HEK293 (cell line): ENCODE measurements around the gene DAGLB.

Experiments used
- CTCF ChIA-PET: fragments of 350-600 bp; formaldehyde crosslinking; extraction: SDS; loops from one replicate; lab custom pipeline; 2021; ENCODE audit warnings: antibody characterized with exemption; lab: Yijun Ruan, JAX
- POLR2A ChIA-PET: fragments of 300-600 bp; formaldehyde crosslinking; extraction: SDS; loops from one replicate; lab custom pipeline; 2020; ENCODE audit warnings: antibody characterized with exemption, inconsistent platforms; lab: Yijun Ruan, JAX
- H3K27ac ChIP-seq: fragments of 200-500 bp; sonication (Bioruptor generic); 2 replicates; pipeline ENCODE4 v1.5.1; 2014; ENCODE audit warnings: low read depth, low read length, control low read depth, inconsistent platforms; ENCODE audit errors: extremely low read depth
- H3K36me3 ChIP-seq, 2 experiments: fragments of 200-500 bp in 1 of 2; sonication (Bioruptor generic) in 1 of 2; 1 replicate in 1 of 2; 2 replicates in 1 of 2; pipeline ENCODE4 v1.5.1; 2014 to 2017; ENCODE audit warnings: inconsistent platforms in 2 of 2, low read length in 2 of 2; ENCODE audit not compliant: control insufficient read depth in 2 of 2, insufficient read depth in 1 of 2
- H3K4me1 ChIP-seq: fragments of 200-500 bp; sonication (Bioruptor generic); 2 replicates; pipeline ENCODE4 v1.5.1; 2014; ENCODE audit warnings: mild to moderate bottlenecking, low read length, inconsistent platforms; ENCODE audit not compliant: control insufficient read depth, insufficient read depth
- H3K4me3 ChIP-seq: 2 replicates; pipeline ENCODE4 v1.5.1; 2011; ENCODE audit warnings: low read depth, mild to moderate bottlenecking, control low read depth, low read length, moderate library complexity
- H3K9me3 ChIP-seq: fragments of 200-500 bp; sonication (Bioruptor generic); 2 replicates; pipeline ENCODE4 v1.5.1; 2014; ENCODE audit warnings: low read depth, low read length, inconsistent platforms; ENCODE audit not compliant: control insufficient read depth, insufficient read depth
- ZFP3 ChIP-seq: fragments of 450-650 bp; formaldehyde crosslinking; IDR thresholded peaks from 2 replicates; pipeline ENCODE4 v1.5.1; 2016; ENCODE audit warnings: low read depth, missing biosample characterization, missing genetic modification characterization
- ZNF114 ChIP-seq: fragments of 450-650 bp; formaldehyde crosslinking; IDR thresholded peaks from 2 replicates; pipeline ENCODE4 v1.5.0; 2017; ENCODE audit warnings: missing biosample characterization, missing genetic modification characterization
- ZNF121 ChIP-seq: fragments of 450-650 bp; formaldehyde crosslinking; IDR thresholded peaks from 2 replicates; pipeline ENCODE4 v1.5.1; 2016; ENCODE audit warnings: missing biosample characterization, missing genetic modification characterization
- ZNF140 ChIP-seq: fragments of 450-650 bp; formaldehyde crosslinking; IDR thresholded peaks from 2 replicates; pipeline ENCODE4 v1.5.1; 2016; ENCODE audit warnings: missing biosample characterization, missing genetic modification characterization
- ZNF174 ChIP-seq: fragments of 450-650 bp; formaldehyde crosslinking; IDR thresholded peaks from 2 replicates; pipeline ENCODE4 v1.5.0; 2017; ENCODE audit warnings: missing biosample characterization, mild to moderate bottlenecking, missing genetic modification characterization
- ZNF175 ChIP-seq: fragments of 450-650 bp; formaldehyde crosslinking; IDR thresholded peaks from 2 replicates; pipeline ENCODE4 v1.5.1; 2016; ENCODE audit warnings: missing biosample characterization, missing genetic modification characterization
- ZNF223 ChIP-seq: fragments of 450-650 bp; formaldehyde crosslinking; IDR thresholded peaks from 2 replicates; pipeline ENCODE4 v1.5.1; 2016; ENCODE audit warnings: missing biosample characterization, missing genetic modification characterization
- ZNF239 ChIP-seq: fragments of 450-650 bp; formaldehyde crosslinking; IDR thresholded peaks from 2 replicates; pipeline ENCODE4 v1.5.1; 2016; ENCODE audit warnings: missing biosample characterization, missing genetic modification characterization
- ZNF274 ChIP-seq, 2 experiments: fragments of 200-500 bp in 1 of 2; fragments of 450-650 bp in 1 of 2; sonication (Bioruptor generic) in 1 of 2; formaldehyde crosslinking in 1 of 2; IDR thresholded peaks; 2 replicates each; pipeline versions ENCODE4 v1.5.1 to v1.6.1; 2014 to 2016; ENCODE audit warnings: borderline replicate concordance in 1 of 2, inconsistent platforms in 1 of 2, low read length in 1 of 2, missing biosample characterization in 1 of 2, missing genetic modification characterization in 1 of 2
- ZNF558 ChIP-seq: fragments of 450-650 bp; formaldehyde crosslinking; IDR thresholded peaks from 2 replicates; pipeline ENCODE4 v1.5.1; 2016; ENCODE audit warnings: missing biosample characterization, missing genetic modification characterization
- ZNF629 ChIP-seq: fragments of 450-650 bp; formaldehyde crosslinking; IDR thresholded peaks from 2 replicates; pipeline ENCODE4 v1.5.1; 2017; ENCODE audit warnings: missing biosample characterization, missing genetic modification characterization
- ZNF701 ChIP-seq: fragments of 450-650 bp; formaldehyde crosslinking; IDR thresholded peaks from 2 replicates; pipeline ENCODE4 v1.5.1; 2016; ENCODE audit warnings: missing biosample characterization, missing genetic modification characterization
- TF ChIP-seq, protein P1 (sequence below): fragments of 450-650 bp; formaldehyde crosslinking; IDR thresholded peaks from 2 replicates; pipeline ENCODE4 v1.5.1; 2016; ENCODE audit warnings: missing biosample characterization, missing genetic modification characterization
- TF ChIP-seq, protein P2 (sequence below): fragments of 450-650 bp; formaldehyde crosslinking; IDR thresholded peaks from 2 replicates; pipeline ENCODE4 v1.5.1; 2016; ENCODE audit warnings: missing biosample characterization, missing genetic modification characterization
- TF ChIP-seq, protein P3 (sequence below): fragments of 450-650 bp; formaldehyde crosslinking; conservative IDR thresholded peaks from 2 replicates; pipeline ENCODE4 v1.5.1; 2016; ENCODE audit warnings: low read depth, missing biosample characterization, missing genetic modification characterization
- TF ChIP-seq, protein P4 (sequence below): fragments of 450-650 bp; formaldehyde crosslinking; IDR thresholded peaks from 2 replicates; pipeline ENCODE4 v1.5.1; 2017; ENCODE audit warnings: missing biosample characterization, missing genetic modification characterization

Gene DAGLB

DNA sequence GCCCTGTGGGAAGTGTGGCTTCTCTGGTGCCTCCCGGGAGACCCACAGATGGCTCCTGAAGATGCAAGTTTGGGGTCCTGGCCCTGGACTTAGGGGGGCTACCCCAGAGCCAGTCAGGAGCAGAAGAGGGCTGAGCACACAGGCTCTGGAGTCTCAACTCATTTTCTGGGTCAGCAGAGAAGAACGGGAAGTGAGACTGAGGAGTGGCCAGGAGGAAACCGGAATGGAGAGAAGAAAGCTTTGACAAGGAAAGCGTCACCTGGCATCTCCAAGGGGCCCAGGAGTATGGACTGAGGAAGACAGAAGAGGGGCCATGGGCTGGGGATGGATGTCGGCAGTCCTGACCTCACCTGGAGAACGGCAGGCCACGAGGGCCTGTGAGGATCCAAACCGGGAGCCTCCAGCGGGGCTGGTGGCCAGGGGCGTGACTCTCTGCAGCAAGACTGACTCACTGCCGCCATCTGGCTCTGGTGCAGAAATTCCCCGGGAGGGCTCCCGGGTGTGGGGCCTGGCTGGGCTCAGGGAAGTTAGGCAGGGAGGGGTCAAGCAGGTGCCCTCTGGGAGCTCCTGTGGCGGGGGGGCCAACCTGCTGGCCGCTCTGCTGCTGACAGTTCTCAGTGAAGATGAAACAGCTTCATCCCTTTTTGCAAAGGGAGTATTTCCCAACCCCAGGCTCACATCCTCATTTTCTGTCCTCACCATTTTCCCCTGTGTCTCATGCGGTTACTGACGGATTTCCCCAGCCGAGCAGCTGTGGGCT is 23.6 kb downstream of the DAGLB start:
- no peak overlapping the region for H3K27ac ChIP-seq
- CTCF ChIA-PET, result interaction anchor here (0.6 to 1.5 kb wide), 3 partner anchors 13 to 568 kb away, joined by 3 to 4 read pairs (median 3); no protein-coding TSS in a partner anchor
- TF ChIP-seq, protein P1, sequence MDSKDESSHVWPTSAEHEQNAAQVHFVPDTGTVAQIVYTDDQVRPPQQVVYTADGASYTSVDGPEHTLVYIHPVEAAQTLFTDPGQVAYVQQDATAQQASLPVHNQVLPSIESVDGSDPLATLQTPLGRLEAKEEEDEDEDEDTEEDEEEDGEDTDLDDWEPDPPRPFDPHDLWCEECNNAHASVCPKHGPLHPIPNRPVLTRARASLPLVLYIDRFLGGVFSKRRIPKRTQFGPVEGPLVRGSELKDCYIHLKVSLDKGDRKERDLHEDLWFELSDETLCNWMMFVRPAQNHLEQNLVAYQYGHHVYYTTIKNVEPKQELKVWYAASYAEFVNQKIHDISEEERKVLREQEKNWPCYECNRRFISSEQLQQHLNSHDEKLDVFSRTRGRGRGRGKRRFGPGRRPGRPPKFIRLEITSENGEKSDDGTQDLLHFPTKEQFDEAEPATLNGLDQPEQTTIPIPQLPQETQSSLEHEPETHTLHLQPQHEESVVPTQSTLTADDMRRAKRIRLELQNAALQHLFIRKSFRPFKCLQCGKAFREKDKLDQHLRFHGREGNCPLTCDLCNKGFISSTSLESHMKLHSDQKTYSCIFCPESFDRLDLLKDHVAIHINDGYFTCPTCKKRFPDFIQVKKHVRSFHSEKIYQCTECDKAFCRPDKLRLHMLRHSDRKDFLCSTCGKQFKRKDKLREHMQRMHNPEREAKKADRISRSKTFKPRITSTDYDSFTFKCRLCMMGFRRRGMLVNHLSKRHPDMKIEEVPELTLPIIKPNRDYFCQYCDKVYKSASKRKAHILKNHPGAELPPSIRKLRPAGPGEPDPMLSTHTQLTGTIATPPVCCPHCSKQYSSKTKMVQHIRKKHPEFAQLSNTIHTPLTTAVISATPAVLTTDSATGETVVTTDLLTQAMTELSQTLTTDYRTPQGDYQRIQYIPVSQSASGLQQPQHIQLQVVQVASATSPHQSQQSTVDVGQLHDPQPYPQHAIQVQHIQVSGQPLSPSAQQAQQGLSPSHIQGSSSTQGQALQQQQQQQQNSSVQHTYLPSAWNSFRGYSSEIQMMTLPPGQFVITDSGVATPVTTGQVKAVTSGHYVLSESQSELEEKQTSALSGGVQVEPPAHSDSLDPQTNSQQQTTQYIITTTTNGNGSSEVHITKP (tag by site-specific recombination), result peak; percentile 45; the same call in 1 of the 2 replicates
- TF ChIP-seq ZFP3 (tag by site-specific recombination), result no peak
- TF ChIP-seq, all 188 proteins: peak for 1
- H3K36me3 ChIP-seq, result peaks cover 17 to 57% of the 10 kb centered on the region in 2 experiments; a peak in 2 of 3 replicates
- H3K4me3 ChIP-seq, result no peak overlapping the region
- H3K9me3 ChIP-seq, result no peaks in the 10 kb centered on the region
- no peaks in the 10 kb centered on the region for H3K4me1 ChIP-seq
- POLR2A ChIA-PET, result no interaction called here

DNA sequence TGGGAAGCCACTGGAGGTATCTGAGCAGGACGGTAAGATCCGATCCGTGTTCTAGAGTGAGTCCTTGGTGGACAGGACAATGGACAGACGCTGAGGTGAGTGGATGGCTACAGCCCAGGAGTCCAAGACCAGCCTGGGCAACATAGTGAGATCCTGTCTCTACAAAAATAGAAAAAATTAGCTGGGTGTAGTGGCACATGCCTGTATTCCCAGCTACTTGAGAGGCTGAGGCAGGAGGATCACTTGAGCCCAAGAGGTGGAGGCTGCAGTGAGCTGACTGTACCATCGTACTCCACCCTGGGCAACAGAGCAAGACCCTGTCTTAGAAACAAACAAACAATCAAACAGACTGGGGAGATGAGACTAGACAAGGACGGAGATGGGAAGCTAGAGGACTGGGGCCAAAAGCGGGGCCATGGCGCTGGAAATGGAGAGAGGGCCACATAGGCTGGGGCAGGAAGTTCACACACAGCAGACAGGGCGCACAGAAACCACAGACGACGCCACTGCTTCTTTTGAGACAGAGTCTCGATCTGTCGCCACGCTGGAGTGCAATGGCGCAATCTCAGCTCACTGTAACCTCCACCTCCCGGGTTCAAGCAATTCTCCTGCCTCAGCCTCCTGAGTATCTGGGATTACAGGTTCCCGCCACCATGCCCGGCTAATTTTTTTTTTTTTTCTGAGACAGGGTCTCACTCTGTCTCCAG is 24.7 kb downstream of the DAGLB start:
- no peak overlapping the region for H3K4me3 ChIP-seq
- no peaks in the 10 kb centered on the region for H3K9me3 ChIP-seq
- CTCF ChIA-PET, result interaction anchor here (0.9 kb wide), 1 partner anchor 566 kb away, joined by 3 read pairs; no protein-coding TSS in a partner anchor
- TF ChIP-seq ZNF175 (tag by site-specific recombination) (no peak), ZNF701 (tag by site-specific recombination) (no peak), ZNF558 (tag by site-specific recombination) (no peak), ZNF121 (tag by site-specific recombination) (peak; percentile 82)
- TF ChIP-seq, all 188 proteins: peak for 1
- Histone ChIP-seq H3K4me1 (no peaks in the 10 kb centered on the region), H3K27ac (no peak overlapping the region), H3K36me3 (peaks cover 7 to 53% of the 10 kb centered on the region in 2 experiments; a peak in 2 of 3 replicates)
- POLR2A ChIA-PET, result interaction anchor here (0.5 kb wide), 1 partner anchor 18 kb away, joined by 3 read pairs; no protein-coding TSS in a partner anchor

DNA sequence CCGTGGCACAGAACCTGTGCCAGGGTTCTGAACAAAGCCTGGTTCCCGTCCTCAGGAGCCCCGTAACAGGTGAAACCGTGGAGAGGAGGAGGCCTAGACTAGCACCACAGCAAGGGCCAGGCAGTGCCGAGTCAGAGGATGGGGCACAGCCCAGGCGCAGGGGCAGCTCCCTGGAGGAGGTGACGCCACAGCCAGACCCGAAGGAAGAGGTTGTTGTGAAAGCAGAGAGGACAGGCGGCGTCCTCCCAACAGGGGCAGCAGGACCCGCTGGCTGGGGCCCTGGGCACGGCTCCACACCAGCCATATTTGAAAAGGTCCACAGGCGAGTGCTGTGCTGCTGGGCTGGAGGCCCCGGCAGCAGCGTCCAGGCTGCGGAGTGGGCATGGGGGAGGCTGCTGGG is 25.7 kb downstream of the DAGLB start:
- H3K9me3 ChIP-seq, result no peaks in the 10 kb centered on the region
- peaks cover 2 to 47% of the 10 kb centered on the region in 2 experiments; a peak in 2 of 3 replicates for H3K36me3 ChIP-seq
- ChIA-PET POLR2A (no interaction called here), CTCF (no interaction called here)
- no peak overlapping the region for H3K27ac ChIP-seq
- H3K4me3 ChIP-seq, result no peak overlapping the region
- H3K4me1 ChIP-seq, result no peaks in the 10 kb centered on the region
- TF ChIP-seq, protein P2, sequence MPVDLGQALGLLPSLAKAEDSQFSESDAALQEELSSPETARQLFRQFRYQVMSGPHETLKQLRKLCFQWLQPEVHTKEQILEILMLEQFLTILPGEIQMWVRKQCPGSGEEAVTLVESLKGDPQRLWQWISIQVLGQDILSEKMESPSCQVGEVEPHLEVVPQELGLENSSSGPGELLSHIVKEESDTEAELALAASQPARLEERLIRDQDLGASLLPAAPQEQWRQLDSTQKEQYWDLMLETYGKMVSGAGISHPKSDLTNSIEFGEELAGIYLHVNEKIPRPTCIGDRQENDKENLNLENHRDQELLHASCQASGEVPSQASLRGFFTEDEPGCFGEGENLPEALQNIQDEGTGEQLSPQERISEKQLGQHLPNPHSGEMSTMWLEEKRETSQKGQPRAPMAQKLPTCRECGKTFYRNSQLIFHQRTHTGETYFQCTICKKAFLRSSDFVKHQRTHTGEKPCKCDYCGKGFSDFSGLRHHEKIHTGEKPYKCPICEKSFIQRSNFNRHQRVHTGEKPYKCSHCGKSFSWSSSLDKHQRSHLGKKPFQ (tag by site-specific recombination), result no peak
- TF ChIP-seq, protein P3, sequence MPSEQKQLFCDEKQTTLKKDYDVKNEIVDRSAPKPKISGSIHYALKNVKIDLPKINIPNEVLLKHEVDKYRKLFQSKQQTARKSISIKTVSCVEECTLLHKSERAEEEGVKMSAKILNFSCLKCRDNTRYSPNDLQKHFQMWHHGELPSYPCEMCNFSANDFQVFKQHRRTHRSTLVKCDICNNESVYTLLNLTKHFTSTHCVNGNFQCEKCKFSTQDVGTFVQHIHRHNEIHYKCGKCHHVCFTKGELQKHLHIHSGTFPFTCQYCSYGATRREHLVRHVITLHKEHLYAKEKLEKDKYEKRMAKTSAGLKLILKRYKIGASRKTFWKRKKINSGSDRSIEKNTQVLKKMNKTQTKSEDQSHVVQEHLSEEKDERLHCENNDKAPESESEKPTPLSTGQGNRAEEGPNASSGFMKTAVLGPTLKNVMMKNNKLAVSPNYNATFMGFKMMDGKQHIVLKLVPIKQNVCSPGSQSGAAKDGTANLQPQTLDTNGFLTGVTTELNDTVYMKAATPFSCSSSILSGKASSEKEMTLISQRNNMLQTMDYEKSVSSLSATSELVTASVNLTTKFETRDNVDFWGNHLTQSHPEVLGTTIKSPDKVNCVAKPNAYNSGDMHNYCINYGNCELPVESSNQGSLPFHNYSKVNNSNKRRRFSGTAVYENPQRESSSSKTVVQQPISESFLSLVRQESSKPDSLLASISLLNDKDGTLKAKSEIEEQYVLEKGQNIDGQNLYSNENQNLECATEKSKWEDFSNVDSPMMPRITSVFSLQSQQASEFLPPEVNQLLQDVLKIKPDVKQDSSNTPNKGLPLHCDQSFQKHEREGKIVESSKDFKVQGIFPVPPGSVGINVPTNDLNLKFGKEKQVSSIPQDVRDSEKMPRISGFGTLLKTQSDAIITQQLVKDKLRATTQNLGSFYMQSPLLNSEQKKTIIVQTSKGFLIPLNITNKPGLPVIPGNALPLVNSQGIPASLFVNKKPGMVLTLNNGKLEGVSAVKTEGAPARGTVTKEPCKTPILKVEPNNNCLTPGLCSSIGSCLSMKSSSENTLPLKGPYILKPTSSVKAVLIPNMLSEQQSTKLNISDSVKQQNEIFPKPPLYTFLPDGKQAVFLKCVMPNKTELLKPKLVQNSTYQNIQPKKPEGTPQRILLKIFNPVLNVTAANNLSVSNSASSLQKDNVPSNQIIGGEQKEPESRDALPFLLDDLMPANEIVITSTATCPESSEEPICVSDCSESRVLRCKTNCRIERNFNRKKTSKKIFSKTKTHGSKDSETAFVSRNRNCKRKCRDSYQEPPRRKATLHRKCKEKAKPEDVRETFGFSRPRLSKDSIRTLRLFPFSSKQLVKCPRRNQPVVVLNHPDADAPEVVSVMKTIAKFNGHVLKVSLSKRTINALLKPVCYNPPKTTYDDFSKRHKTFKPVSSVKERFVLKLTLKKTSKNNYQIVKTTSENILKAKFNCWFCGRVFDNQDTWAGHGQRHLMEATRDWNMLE (tag by site-specific recombination), result no peak
- no peak for TF ChIP-seq ZNF223 (tag by site-specific recombination)
- TF ChIP-seq ZNF629 (tag by site-specific recombination), result no peak
- TF ChIP-seq ZNF114 (tag by site-specific recombination), result no peak
- TF ChIP-seq, protein P4, sequence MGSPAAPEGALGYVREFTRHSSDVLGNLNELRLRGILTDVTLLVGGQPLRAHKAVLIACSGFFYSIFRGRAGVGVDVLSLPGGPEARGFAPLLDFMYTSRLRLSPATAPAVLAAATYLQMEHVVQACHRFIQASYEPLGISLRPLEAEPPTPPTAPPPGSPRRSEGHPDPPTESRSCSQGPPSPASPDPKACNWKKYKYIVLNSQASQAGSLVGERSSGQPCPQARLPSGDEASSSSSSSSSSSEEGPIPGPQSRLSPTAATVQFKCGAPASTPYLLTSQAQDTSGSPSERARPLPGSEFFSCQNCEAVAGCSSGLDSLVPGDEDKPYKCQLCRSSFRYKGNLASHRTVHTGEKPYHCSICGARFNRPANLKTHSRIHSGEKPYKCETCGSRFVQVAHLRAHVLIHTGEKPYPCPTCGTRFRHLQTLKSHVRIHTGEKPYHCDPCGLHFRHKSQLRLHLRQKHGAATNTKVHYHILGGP (tag by site-specific recombination), result no peak
- no peak for TF ChIP-seq ZNF239 (tag by site-specific recombination)
- TF ChIP-seq ZNF274 (IDR thresholded peaks at IDR 0.05; ENCODE audit: low read length), result no peak
- no peak for TF ChIP-seq ZNF274 (tag by site-specific recombination; IDR thresholded peaks at IDR 0.05; ENCODE audit: borderline replicate concordance)
- no peak for TF ChIP-seq ZNF174 (tag by site-specific recombination)
- TF ChIP-seq ZNF175 (tag by site-specific recombination), result no peak
- TF ChIP-seq ZNF140 (tag by site-specific recombination), result no peak
